RWPE1 (cell line): Measurements from ENCODE around the gene TMEM190.
"Not testable (repeated sequence)": the region's sequence is repeated elsewhere in the genome, so short reads cannot be mapped to it uniquely, and the experiment has no call there.

ENCODE experiments used
- CTCF ChIA-PET: fragments of 350-600 bp; sonication (Branson Sonifier 250); formaldehyde crosslinking; extraction: SDS; loops from one replicate; lab custom pipeline; 2021; lab: Yijun Ruan, JAX
- POLR2A ChIA-PET: fragments of 400-600 bp; formaldehyde crosslinking; extraction: SDS; loops from one replicate; lab custom pipeline; 2020; ENCODE audit warnings: antibody characterized with exemption; ENCODE audit not compliant: low non-redundant PET; lab: Yijun Ruan, JAX
- DNase-seq: peaks from one replicate; pipeline ENCODE4 v3.0.0; 2012; ENCODE audit warnings: low spot score
- H3K27ac ChIP-seq: fragments of 450-650 bp; 2 replicates; pipeline ENCODE4 v1.5.1; 2017
- CTCF ChIP-seq: fragments of 450-650 bp; conservative IDR thresholded peaks from 2 replicates; pipeline ENCODE4 v1.5.1; 2017; ENCODE audit warnings: low read depth, mild to moderate bottlenecking

TMEM190 gene

DNA sequence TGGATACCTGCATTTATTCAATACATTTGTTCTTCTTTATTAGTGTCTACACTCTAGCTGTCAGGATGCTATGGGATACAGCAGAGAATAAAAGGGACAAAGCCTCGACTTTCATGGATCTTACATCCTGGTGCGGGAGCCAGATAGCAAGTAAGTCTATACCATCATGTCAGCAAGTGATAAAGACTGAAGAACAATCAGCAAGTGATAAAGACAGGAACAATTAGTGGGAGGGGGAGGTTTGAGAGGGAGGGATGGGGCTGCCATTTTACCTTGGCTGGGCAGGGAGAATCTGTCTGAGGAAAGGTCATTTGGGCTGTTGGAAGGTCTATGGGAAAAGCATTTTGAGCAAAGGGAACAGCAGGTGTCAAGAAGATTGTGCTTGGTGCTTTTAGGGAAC lies 33.5 kb downstream of the TMEM190 start:
- ChIA-PET POLR2A (no interaction called here), CTCF (no interaction called here)
- DNase-seq = no peak
- H3K27ac ChIP-seq = no peak overlapping the region
- TF ChIP-seq CTCF = no peak

- peak; percentile 75 for TF ChIP-seq CTCF
- POLR2A ChIA-PET = no interaction called here
- H3K27ac ChIP-seq = no peak overlapping the region
- CTCF ChIA-PET = interaction anchor here (0.6 to 1.7 kb wide), 8 partner anchors 11 to 277 kb away, joined by 3 to 7 read pairs (median 5); partner anchors contain the start of gene TMEM238
- peak; percentile 71 for DNase-seq
Observed at GRCh38 chr19:55418185-55418584, 41.6 kb downstream of the TMEM190 start.

DNA sequence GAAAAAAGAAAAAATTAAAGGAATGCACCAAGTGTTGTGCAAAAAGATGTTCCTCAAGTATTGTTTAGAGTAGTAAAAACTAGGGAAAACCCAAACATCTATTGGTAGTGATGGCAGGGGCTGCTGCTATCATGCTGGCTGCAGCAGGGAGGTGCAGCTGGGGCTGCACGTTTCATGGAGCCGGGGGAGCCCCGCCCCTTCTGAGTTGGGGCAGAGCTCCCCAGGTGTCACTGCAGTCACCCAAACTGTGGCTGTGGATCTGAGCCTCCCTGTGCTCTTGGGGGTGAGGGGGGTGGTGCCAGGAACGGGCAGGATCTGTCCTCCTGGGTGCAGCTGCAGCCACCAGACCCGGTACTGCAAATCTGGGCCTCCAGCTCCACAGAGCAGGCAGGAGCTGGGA lies 42.5 kb downstream of the TMEM190 start:
- POLR2A ChIA-PET = no interaction called here
- DNase-seq = no peak
- H3K27ac ChIP-seq = no peak overlapping the region
- CTCF ChIA-PET = interaction anchor here (1.0 to 1.7 kb wide), 4 partner anchors 10 to 278 kb away, joined by 3 to 7 read pairs (median 6); no protein-coding TSS in a partner anchor
- no peak for TF ChIP-seq CTCF

DNA sequence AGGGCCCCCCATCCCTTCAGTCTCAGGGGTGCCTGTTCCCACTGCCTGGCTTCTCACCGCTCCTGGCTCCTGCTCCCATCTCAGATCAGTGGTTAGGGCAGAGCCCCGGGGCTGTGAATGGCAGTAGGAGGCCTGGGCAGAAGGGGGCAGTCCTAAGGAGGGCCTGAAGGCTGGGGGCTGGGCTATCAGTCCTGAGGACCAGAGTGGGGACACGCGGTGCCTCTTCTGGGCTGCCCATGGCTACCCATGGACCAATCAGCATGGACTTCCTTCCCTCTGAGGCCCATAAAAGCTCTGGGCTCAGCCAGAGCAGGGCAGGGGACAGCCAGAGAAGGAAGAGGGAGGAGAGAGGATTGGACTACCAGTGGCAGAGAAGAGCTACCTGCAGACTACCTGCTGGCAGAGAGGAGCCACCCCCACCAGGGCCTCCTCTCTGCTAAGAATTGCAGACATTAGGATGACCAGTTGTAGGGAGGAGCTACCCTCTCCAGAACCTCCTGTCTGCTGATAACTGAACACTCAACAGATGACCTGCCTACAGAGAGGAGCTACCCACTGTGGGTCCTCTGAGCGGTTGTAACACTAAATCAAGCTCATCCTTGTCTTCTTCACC lies 43.1 kb downstream of the TMEM190 start:
- CTCF ChIA-PET = no interaction called here
- H3K27ac ChIP-seq = no peak overlapping the region
- POLR2A ChIA-PET = interaction anchor here (0.5 kb wide), 1 partner anchor 11 kb away, joined by 5 read pairs; no protein-coding TSS in a partner anchor
- DNase-seq = no peak
- TF ChIP-seq CTCF = no peak

GRCh38 chr19:55421281-55421680 lies 44.7 kb downstream of the TMEM190 start:
- CTCF ChIA-PET, DNase-seq, POLR2A ChIA-PET, H3K27ac ChIP-seq: not testable (repeated sequence)

DNA sequence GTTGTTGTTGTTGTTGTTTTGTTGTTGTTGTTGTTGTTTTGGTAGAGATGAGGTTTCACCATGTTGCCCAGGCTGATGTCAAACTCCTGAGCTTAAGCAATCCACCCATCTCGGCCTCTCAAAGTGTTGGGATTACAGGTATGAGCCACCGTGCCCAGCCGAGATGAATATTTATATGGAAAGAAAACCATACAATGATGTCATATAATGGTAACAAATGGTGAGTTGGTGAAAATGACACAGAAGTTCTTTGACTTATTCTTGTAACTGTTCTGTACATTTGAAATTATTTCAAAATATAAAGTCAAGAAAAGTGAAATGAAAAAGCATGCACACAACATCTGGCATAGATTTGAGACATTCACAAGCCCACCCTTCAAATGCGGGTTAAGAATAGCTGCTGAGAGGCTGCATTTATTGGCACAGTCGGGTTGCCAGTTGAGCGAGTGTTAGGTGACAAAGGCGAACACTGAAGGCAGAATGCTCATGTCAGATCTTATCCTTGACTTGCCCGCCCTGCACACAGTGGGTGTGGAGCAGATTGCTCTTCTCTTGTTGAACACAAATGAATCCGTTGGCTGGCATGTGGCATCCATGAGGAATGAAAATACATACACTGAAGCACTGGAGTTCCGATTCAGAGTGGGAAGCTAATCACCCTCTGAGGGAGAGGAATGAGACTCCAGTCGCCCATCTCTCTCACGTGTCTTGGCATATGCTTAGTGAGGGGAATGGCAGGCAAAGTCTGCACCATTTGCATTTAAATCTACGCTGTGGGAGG lies 46.8 kb downstream of the TMEM190 start:
- CTCF ChIA-PET = interaction anchor here (0.6 kb wide), 2 partner anchors 274 to 282 kb away, joined by 3 to 4 read pairs; partner anchors contain the start of gene TNNT1
- no peak for DNase-seq

More for the DNA sequence above, 46.8 kb downstream of the TMEM190 start:
- no peak for TF ChIP-seq CTCF
- POLR2A ChIA-PET = no interaction called here
- no peak overlapping the region for H3K27ac ChIP-seq
